NB4 (cell line): ENCODE data around the gene P2RY8.

Source experiments
- CTCF ChIP-seq: IDR thresholded peaks from one replicate; pipeline ENCODE4 v1.5.1; 2012; ENCODE audit warnings: low read depth, low read length
- MAX ChIP-seq: IDR thresholded peaks from 2 replicates; pipeline ENCODE4 v1.6.1; 2011; ENCODE audit warnings: low read depth, low read length
- MYC ChIP-seq: IDR thresholded peaks from 2 replicates; pipeline ENCODE4 v1.6.1; 2011; ENCODE audit warnings: low read depth, low read length
- POLR2A ChIP-seq: IDR thresholded peaks from 2 replicates; pipeline ENCODE4 v1.6.1; 2011; ENCODE audit warnings: mild to moderate bottlenecking; ENCODE audit not compliant: insufficient read length; ENCODE audit errors: extremely low read depth

GRCh38 chrX:1418901-1419544, 118.0 kb downstream of the P2RY8 start:
- no peak for TF ChIP-seq CTCF
- no peak for TF ChIP-seq POLR2A
- TF ChIP-seq MYC = no peak
- no peak for TF ChIP-seq MAX
